ENCODE results near the gene SAAL1. TPM values are rescaled to one million over a fixed set of nuclear protein-coding genes. Genes with fewer than 3 reads are reported as not detected.

The SAAL1 gene
- total RNA-seq, 1 experiment from 2014 or later: 43.5 TPM

DNA sequence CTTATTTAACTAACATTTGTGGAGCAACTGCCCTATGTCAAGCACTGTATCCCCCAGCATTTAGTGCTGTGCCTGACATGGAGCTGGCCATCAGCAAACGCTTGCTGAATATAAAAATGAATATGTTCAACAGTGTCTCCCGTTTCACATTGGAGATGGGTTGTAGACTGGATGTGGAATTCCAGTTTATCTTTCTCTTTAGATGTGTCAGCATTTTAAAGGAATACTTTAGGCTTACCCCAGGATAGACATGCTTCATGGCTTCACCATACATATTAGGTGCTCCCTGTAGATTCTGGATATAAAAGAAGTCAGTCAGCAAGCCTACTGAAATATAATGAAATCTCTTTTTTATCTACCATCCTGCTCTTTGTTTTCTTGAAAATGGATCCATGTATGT lies 38.5 kb downstream of the SAAL1 start:
- Histone ChIP-seq H3K56ac (ENCODE audit: insufficient read length, low read depth, low read length) (no peak overlapping the region), H2BK5ac (ENCODE audit: insufficient read length, low read length) (no peak overlapping the region), H4K8ac (replicated peaks; ENCODE audit: insufficient read length, low read depth, low read length) (no peak overlapping the region), H3K79me1 (ENCODE audit: insufficient read depth, low read depth, low read length, poor library complexity, severe bottlenecking) (no peaks in the 10 kb centered on the region), H2BK12ac (ENCODE audit: insufficient read length, low read depth, low read length) (no peak overlapping the region), H2AFZ (ENCODE audit: low read length) (no peak overlapping the region), H3K4me1 (ENCODE audit: insufficient read depth, low read length) (no peaks in the 10 kb centered on the region), H4K20me1 (ENCODE audit: control insufficient read depth, insufficient read depth, insufficient read length) (no peaks in the 10 kb centered on the region), H3K9me3 (ENCODE audit: control insufficient read depth, low read depth, low read length) (no peaks in the 10 kb centered on the region), H3K4me2 (ENCODE audit: insufficient read depth, insufficient read length, low read length) (no peak overlapping the region), H3T11ph (ENCODE audit: low read length) (no peak overlapping the region), H3K14ac (ENCODE audit: insufficient read depth, low read length) (no peak overlapping the region), H3K4ac (ENCODE audit: low read depth, low read length) (no peak overlapping the region), H3K79me2 (ENCODE audit: insufficient read depth, low read length) (no peaks in the 10 kb centered on the region), H3K9ac (ENCODE audit: extremely low read depth, insufficient read length, low read length) (no peak overlapping the region), H3K27ac (ENCODE audit: insufficient read length, low read depth, low read length) (no peak overlapping the region), H3K23me2 (ENCODE audit: insufficient read length, low read depth, low read length, poor library complexity, severe bottlenecking) (no peaks in the 10 kb centered on the region), H2BK20ac (ENCODE audit: low read depth, low read length, poor library complexity, severe bottlenecking) (no peak overlapping the region), H3K27me3 (ENCODE audit: insufficient read depth, low read length) (no peaks in the 10 kb centered on the region), H4K91ac (ENCODE audit: insufficient read length, low read depth, low read length) (no peak overlapping the region), H2BK15ac (ENCODE audit: low read depth, low read length) (no peak overlapping the region), H3K18ac (ENCODE audit: insufficient read length, low read depth, low read length) (no peak overlapping the region), H3K23ac (ENCODE audit: insufficient read length, low read depth, low read length) (no peak overlapping the region), H2BK120ac (ENCODE audit: low read depth, low read length, poor library complexity, severe bottlenecking) (no peak overlapping the region), H4K5ac (ENCODE audit: insufficient read length, low read depth, low read length) (no peak overlapping the region), H2AK5ac (ENCODE audit: insufficient read length, low read length) (no peak overlapping the region)
- H3K27ac Mint-ChIP-seq: no peak overlapping the region
- no CpG with 5 or more reads among the region's 2 CpGs for WGBS (ENCODE audit: extremely low coverage, insufficient read length, low lambda C conversion rate)
- H3K27me3 Mint-ChIP-seq (ENCODE audit: low read depth): no peaks in the 10 kb centered on the region
- 0 out of 4 replicates have a peak, but pooled peaks cover 0 to 2% of the 10 kb centered on the region in 2 experiments for H3K4me1 Mint-ChIP-seq
- no peaks in the 10 kb centered on the region for H3K36me3 Mint-ChIP-seq (ENCODE audit: insufficient read depth in 1 of 3, low read depth in 3 of 3)
- no peak overlapping the region for H3K4me3 Mint-ChIP-seq
- no peaks in the 10 kb centered on the region for H3K9me3 Mint-ChIP-seq
- TF ChIP-seq, protein P1, sequence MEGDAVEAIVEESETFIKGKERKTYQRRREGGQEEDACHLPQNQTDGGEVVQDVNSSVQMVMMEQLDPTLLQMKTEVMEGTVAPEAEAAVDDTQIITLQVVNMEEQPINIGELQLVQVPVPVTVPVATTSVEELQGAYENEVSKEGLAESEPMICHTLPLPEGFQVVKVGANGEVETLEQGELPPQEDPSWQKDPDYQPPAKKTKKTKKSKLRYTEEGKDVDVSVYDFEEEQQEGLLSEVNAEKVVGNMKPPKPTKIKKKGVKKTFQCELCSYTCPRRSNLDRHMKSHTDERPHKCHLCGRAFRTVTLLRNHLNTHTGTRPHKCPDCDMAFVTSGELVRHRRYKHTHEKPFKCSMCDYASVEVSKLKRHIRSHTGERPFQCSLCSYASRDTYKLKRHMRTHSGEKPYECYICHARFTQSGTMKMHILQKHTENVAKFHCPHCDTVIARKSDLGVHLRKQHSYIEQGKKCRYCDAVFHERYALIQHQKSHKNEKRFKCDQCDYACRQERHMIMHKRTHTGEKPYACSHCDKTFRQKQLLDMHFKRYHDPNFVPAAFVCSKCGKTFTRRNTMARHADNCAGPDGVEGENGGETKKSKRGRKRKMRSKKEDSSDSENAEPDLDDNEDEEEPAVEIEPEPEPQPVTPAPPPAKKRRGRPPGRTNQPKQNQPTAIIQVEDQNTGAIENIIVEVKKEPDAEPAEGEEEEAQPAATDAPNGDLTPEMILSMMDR (conservative IDR thresholded peaks at IDR 0.05): no peak
- DNase-seq: no peak

Data from H9 (cell line).